Measurements from ENCODE around the gene FAM13B.
"Not testable (repeated sequence)": the region's sequence is repeated elsewhere in the genome, so short reads cannot be mapped to it uniquely, and the experiment has no call there.

Gene FAM13B

GRCh38 chr5:138032572-138033385 is at the start of gene FAM13B:
FAM13B (minus strand) TSS chr5:138033079; CDS start chr5:138019111, 13,968 bp downstream.
- peak; percentile 66 for DNase-seq

- DNase-seq, result no peak
Observed at GRCh38 chr5:138082033-138082432, 49.2 kb upstream of the FAM13B start.

- no peak for DNase-seq
Observed at GRCh38 chr5:138078006-138078643, 45.2 kb upstream of the FAM13B start.

- peak; percentile 60 for DNase-seq
Observed at GRCh38 chr5:138077064-138077696, 44.3 kb upstream of the FAM13B start.

- DNase-seq, result not testable (repeated sequence)
Observed at GRCh38 chr5:138070026-138070425, 37.1 kb upstream of the FAM13B start.

GRCh38 chr5:138068742-138069600 is 36.1 kb upstream of the FAM13B start:
- DNase-seq, result peak; percentile 68

GRCh38 chr5:138067945-138068344 is 35.1 kb upstream of the FAM13B start:
- DNase-seq, result no peak

GRCh38 chr5:138065102-138065501 is 32.2 kb upstream of the FAM13B start:
- DNase-seq, result no peak

GRCh38 chr5:138064526-138064925 is 31.6 kb upstream of the FAM13B start:
- peak; percentile 10 for DNase-seq

GRCh38 chr5:138054847-138055558 is 22.1 kb upstream of the FAM13B start:
- no peak for DNase-seq

GRCh38 chr5:138054206-138054605 is 21.3 kb upstream of the FAM13B start:
- no peak for DNase-seq

GRCh38 chr5:138053554-138053953 is 20.7 kb upstream of the FAM13B start:
- DNase-seq, result no peak

- DNase-seq, result not testable (repeated sequence)
Observed at GRCh38 chr5:138052718-138053117, 19.8 kb upstream of the FAM13B start.

GRCh38 chr5:138051441-138052296 is 18.8 kb upstream of the FAM13B start:
- DNase-seq, result no peak

GRCh38 chr5:138045283-138045682 is 12.4 kb upstream of the FAM13B start:
- DNase-seq, result not testable (repeated sequence)

GRCh38 chr5:138038826-138039225 is 5.9 kb upstream of the FAM13B start:
- DNase-seq, result no peak

- no peak for DNase-seq
Observed at GRCh38 chr5:138037907-138038633, 5.2 kb upstream of the FAM13B start.

GRCh38 chr5:138037271-138037670 is 4.4 kb upstream of the FAM13B start:
- DNase-seq, result no peak

- DNase-seq, result peak; percentile 87
Observed at GRCh38 chr5:138035605-138036537, 3.0 kb upstream of the FAM13B start.

Data from fibroblast of upper back skin (primary cell).